MCF 10A (cell line): ENCODE data around the gene TBX3. TPM values are rescaled to one million over a fixed set of nuclear protein-coding genes. Genes with fewer than 3 reads are reported as not detected.

Experiments used
- BruUV-seq: library from RNA; stranded (reverse); fragments of 400-500 nt; replicated peaks from 2 replicates; lab custom pipeline; 2021; lab: Mats Ljungman, UMichigan
- CTCF ChIA-PET: fragments of 300-600 bp; sonication (Branson Sonifier 250); formaldehyde crosslinking; extraction: SDS; loops from one replicate; lab custom pipeline; 2021; ENCODE audit warnings: antibody characterized with exemption, inconsistent platforms; lab: Yijun Ruan, JAX
- POLR2A ChIA-PET: fragments of 300-600, 350-650 bp; sonication (Branson Sonifier 250); formaldehyde crosslinking; extraction: SDS; loops from one replicate; lab custom pipeline; 2020; ENCODE audit warnings: antibody characterized with exemption, inconsistent platforms; lab: Yijun Ruan, JAX
- DNase-seq: peaks from one replicate; pipeline ENCODE4 v3.0.0-alpha.2; 2018; ENCODE audit not compliant: unreplicated experiment
- H3K27ac Mint-ChIP-seq: one replicate; pipeline ENCODE4 v1.8.0; 2022; ENCODE audit warnings: mild to moderate bottlenecking, low read depth, mixed read lengths; ENCODE audit not compliant: unreplicated experiment
- H3K27me3 Mint-ChIP-seq: one replicate; pipeline ENCODE4 v1.8.0; 2022; ENCODE audit warnings: mixed read lengths; ENCODE audit not compliant: insufficient read depth, unreplicated experiment
- H3K36me3 Mint-ChIP-seq: one replicate; pipeline ENCODE4 v1.8.0; 2022; ENCODE audit warnings: mild to moderate bottlenecking, moderate library complexity, mixed read lengths; ENCODE audit not compliant: insufficient read depth, unreplicated experiment
- H3K4me1 Mint-ChIP-seq: one replicate; pipeline ENCODE4 v1.8.0; 2022; ENCODE audit warnings: mixed read lengths; ENCODE audit not compliant: insufficient read depth, unreplicated experiment
- H3K4me3 Mint-ChIP-seq: one replicate; pipeline ENCODE4 v1.8.0; 2022; ENCODE audit warnings: mild to moderate bottlenecking, moderate library complexity, mixed read lengths; ENCODE audit not compliant: unreplicated experiment
- H3K9me3 Mint-ChIP-seq: one replicate; pipeline ENCODE4 v1.8.0; 2022; ENCODE audit warnings: mixed read lengths; ENCODE audit not compliant: unreplicated experiment
- intact Hi-C: fragments of 100-400 bp; cut with micrococcal nuclease; formaldehyde crosslinking; loops from 2 replicates; pipeline ENCODE4 v1.14.1; 2022
- total RNA-seq: library from RNA; stranded (reverse); gene quantifications from 2 replicates; pipeline ENCODE4 v1.2.3, GENCODE V29; 2022
- TF ChIP-seq, protein P1 (sequence below): fragments of 200-600 bp; IDR thresholded peaks from one replicate; pipeline ENCODE4 v1.8.0; 2022; ENCODE audit warnings: antibody characterized with exemption, mild to moderate bottlenecking; ENCODE audit not compliant: unreplicated experiment

The TBX3 gene
- total RNA-seq, 1 experiment from 2014 or later, result 6.6 TPM

- Mint-ChIP-seq H3K4me3 (no peak overlapping the region), H3K4me1 (no peaks in the 10 kb centered on the region), H3K27ac (no peak overlapping the region), H3K9me3 (no peaks in the 10 kb centered on the region), H3K36me3 (peaks cover 4% of the 10 kb centered on the region), H3K27me3 (no peaks in the 10 kb centered on the region)
- no peak for DNase-seq
- TF ChIP-seq, protein P1, sequence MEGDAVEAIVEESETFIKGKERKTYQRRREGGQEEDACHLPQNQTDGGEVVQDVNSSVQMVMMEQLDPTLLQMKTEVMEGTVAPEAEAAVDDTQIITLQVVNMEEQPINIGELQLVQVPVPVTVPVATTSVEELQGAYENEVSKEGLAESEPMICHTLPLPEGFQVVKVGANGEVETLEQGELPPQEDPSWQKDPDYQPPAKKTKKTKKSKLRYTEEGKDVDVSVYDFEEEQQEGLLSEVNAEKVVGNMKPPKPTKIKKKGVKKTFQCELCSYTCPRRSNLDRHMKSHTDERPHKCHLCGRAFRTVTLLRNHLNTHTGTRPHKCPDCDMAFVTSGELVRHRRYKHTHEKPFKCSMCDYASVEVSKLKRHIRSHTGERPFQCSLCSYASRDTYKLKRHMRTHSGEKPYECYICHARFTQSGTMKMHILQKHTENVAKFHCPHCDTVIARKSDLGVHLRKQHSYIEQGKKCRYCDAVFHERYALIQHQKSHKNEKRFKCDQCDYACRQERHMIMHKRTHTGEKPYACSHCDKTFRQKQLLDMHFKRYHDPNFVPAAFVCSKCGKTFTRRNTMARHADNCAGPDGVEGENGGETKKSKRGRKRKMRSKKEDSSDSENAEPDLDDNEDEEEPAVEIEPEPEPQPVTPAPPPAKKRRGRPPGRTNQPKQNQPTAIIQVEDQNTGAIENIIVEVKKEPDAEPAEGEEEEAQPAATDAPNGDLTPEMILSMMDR, result no peak
- ChIA-PET CTCF (interaction anchor here (1.8 kb wide), 1 partner anchor 10 kb away, joined by 12 read pairs; no protein-coding TSS in a partner anchor), POLR2A (no interaction called here)
- no TSS peak for BruUV-seq
- intact Hi-C loops, result no loop called here
These were observed 55.8 kb downstream of the TBX3 start for GRCh38 chr12:114628199-114628598.

DNA sequence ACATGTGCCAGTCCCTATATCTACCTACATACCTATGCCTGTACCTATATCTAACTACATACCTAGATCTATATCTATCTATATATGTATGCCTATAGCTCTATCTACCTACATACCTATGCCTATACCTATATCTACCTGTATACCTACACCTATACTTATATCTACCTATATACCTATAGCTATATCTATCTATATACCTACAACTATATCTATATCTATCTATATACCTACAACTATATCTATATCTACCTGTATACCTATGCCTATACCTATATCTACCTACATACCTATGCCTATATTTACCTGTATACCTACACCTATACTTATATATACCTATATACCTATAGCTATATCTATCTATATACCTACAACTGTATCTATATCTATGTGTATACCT is 56.6 kb downstream of the TBX3 start:
- Mint-ChIP-seq H3K4me1 (no peaks in the 10 kb centered on the region), H3K27ac (no peak overlapping the region), H3K36me3 (no peaks in the 10 kb centered on the region), H3K4me3 (no peak overlapping the region), H3K9me3 (no peaks in the 10 kb centered on the region), H3K27me3 (no peaks in the 10 kb centered on the region)
- ChIA-PET CTCF (interaction anchor here (1.1 to 2.1 kb wide), 5 partner anchors 10 to 1290 kb away, joined by 4 to 12 read pairs (median 5); no protein-coding TSS in a partner anchor), POLR2A (no interaction called here)
- no peak for DNase-seq
- TF ChIP-seq, protein P1, result no peak
- BruUV-seq, result no TSS peak
- intact Hi-C loops, result no loop called here

DNA sequence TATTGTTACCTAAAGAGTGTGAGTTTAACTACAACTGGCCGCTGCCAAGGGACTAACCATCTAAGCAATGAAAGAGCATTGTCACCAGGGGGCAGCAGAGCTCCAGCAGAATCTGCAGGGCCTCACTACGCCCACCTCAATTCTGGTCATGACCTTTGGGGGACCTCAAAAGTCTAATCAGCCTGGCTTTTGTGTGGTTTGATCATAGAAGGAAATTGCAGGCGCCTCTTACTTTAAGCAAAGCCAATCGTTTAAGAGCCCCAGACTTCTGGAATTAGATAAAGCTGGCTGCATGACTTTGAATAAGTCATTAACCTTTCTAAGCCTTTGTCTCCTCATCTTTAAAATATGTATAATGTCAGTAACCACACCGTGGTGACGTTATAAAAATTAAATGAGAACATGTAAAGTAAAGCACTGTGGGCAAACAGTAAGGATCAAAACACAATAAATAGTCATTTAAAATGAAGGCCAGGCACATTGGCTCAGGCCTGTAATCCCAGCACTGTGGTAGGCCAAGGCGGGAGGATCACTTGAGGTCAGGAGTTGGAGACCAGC is 58.6 kb downstream of the TBX3 start:
- no peak overlapping the region for H3K27ac Mint-ChIP-seq

DNA sequence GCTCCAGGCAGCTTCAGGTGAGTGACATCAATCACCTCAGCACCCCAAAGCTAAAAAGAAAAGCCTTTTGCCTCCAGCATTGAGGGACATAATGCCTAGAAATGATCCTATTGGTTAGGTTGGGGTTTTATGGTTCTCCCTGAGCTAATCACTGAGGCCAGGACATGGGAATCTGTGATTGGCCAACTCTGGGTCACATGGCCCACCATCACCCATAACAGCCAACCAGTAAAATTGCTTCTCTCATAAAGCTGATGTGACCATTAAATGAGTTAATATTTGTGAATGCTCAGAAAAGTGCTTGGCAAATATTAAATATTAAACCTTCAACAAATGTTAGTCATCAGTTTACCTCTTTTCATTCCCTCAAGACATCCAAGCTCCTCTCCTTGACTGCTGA is 60.2 kb downstream of the TBX3 start:
- Mint-ChIP-seq H3K4me3 (no peak overlapping the region), H3K27ac (no peak overlapping the region), H3K9me3 (no peaks in the 10 kb centered on the region), H3K36me3 (no peaks in the 10 kb centered on the region), H3K27me3 (no peaks in the 10 kb centered on the region), H3K4me1 (no peaks in the 10 kb centered on the region)
- POLR2A ChIA-PET, result interaction anchor here (1.3 kb wide), 1 partner anchor 13 kb away, joined by 4 read pairs; no protein-coding TSS in a partner anchor
- TF ChIP-seq, protein P1, result no peak
- no peak for DNase-seq
- CTCF ChIA-PET, result interaction anchor here (0.7 to 4.0 kb wide), 11 partner anchors 8 to 1294 kb away, joined by 3 to 37 read pairs (median 6); no protein-coding TSS in a partner anchor
- intact Hi-C loops, result no loop called here
- no TSS peak for BruUV-seq

More for the DNA sequence above, 58.6 kb downstream of the TBX3 start:
- intact Hi-C loops, result loop anchor here (1.0 kb wide), 1 partner anchor 1292 kb away; no protein-coding TSS in a partner anchor
- Mint-ChIP-seq H3K4me1 (no peaks in the 10 kb centered on the region), H3K27me3 (no peaks in the 10 kb centered on the region), H3K4me3 (no peak overlapping the region), H3K9me3 (no peaks in the 10 kb centered on the region), H3K36me3 (no peaks in the 10 kb centered on the region)
- CTCF ChIA-PET, result interaction anchor here (0.5 to 4.0 kb wide), 17 partner anchors 9 to 1319 kb away, joined by 3 to 37 read pairs (median 3); no protein-coding TSS in a partner anchor
- POLR2A ChIA-PET, result no interaction called here
- DNase-seq, result peak; percentile 61
- TF ChIP-seq, protein P1, result peak; percentile 64
- no TSS peak for BruUV-seq
